HG02571 (cell line): ENCODE data around the gene ZBTB16.

Experiments used
- ATAC-seq: cut with Tn5 transposase; IDR thresholded peaks from one replicate; pipeline ENCODE4 v1.9.1; 2021; ENCODE audit warnings: mild to moderate bottlenecking, moderate library complexity; ENCODE audit not compliant: unreplicated experiment

Gene ZBTB16, protein sequence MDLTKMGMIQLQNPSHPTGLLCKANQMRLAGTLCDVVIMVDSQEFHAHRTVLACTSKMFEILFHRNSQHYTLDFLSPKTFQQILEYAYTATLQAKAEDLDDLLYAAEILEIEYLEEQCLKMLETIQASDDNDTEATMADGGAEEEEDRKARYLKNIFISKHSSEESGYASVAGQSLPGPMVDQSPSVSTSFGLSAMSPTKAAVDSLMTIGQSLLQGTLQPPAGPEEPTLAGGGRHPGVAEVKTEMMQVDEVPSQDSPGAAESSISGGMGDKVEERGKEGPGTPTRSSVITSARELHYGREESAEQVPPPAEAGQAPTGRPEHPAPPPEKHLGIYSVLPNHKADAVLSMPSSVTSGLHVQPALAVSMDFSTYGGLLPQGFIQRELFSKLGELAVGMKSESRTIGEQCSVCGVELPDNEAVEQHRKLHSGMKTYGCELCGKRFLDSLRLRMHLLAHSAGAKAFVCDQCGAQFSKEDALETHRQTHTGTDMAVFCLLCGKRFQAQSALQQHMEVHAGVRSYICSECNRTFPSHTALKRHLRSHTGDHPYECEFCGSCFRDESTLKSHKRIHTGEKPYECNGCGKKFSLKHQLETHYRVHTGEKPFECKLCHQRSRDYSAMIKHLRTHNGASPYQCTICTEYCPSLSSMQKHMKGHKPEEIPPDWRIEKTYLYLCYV

DNA sequence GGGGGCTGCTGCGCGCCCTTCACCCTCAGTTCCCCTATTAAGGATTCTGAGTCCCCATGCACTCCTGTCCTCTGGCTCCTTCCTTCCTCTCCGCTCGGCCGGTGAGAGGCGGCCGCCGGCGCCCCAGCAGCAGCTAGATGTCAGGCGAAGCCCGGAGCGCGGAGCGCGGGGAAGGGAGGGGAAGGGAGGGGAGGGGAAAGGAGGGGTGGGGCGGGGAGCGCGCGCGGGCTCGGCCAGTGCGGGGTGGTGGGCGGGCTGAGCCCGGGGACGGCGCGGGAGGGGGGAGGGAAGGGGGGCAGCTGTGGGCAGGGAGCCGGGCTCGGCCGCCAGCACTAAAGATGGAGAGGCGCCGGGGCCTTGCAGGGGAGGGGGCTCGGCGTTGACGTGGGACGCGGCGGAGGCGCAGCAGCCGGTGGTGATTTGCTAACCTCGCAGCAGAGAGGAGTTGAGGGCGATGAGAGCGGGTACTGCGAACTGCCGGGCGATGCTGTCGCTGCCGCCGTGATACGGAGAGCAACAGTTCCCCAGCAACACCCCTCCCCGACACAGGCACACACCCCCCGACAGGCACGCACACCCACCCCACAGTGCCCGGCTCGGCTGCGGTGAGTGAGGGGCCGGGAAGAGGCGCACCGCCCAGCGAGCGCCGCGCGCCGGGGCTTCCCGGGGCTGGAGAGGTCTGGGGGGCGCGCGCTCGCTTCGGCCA, at the start of gene ZBTB16:
TSS of gene ZBTB16 (plus strand) at position 434 of the 706 bp plus-strand sequence. CDS start 3,590 bp downstream, outside the sequence.
- ATAC-seq, result no peak

DNA sequence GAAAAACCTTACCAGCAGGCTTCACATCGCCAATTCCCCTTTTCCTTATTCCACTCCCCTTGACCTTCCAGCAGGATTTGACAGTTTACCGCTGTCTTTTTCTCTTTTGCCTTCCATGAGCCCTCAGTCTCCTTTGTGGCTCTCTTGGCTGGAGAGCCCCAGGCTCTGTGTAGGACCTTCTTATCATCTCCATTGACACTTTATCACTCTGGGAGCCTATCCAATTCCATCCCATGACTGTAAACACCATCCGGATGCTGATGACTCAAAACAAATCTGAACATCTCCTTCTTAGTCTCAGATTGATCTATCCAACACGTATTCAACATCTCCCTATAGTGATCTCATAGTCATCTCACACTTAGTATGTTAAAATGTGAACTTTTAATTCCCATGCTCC, 48.6 kb upstream of the ZBTB16 start:
- ATAC-seq, result no peak

DNA sequence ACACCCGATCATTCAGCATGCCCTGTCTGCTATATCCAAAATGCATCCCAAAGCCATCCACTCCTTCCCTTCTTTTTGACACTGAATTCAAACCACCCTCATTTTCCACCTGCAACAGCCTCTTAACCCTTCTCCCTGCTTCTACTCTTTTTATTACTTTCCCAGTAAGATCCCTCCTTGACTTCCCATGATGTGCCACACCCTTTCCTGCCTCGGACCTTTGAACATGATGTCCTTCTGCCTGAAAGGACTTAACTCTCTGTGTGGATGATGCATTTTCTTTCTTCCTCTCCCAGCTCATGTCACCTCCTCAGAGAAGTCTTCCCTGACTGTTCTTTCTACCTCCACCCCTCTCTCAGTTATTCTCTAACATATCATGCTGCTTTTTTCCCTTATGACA, 48.1 kb upstream of the ZBTB16 start:
- ATAC-seq, result no peak

DNA sequence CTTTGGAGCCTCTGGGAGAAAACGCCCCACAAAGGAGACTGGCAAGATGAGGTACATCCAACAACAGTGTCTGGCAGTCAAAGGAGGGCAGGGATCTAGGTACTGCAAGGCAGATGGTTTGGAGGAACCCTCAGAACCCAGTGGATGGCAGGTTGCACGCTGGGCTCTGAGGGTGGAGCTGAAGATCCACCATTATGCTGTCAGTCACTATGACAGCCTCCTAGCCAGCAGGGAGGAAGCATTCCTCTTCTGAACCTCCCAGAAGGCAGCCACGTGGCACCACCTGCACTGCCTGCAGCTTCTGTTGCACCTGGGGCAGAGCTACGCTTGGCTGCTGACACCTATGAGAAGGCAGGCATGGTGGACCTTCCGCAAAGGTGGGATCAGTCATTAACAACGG, 44.4 kb upstream of the ZBTB16 start:
- no peak for ATAC-seq

DNA sequence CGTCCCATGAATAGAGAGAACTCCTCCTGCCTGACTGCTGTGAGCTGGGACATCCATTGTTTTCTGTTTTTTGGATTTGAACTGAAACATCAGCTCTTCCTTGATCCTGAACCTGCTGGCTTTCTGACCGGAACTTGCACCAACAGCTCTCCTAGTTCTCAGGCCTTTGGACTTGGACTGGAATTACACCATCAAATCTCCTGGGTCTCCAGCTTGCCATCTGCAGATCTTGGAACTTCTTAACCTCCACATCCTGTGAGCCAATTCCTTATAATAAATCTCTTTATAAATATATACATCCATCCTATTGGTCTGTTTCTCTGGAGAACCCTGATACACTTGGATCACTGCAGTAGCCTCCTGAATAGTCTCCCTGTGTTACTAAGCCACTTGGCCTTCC, 42.5 kb upstream of the ZBTB16 start:
- ATAC-seq, result no peak

DNA sequence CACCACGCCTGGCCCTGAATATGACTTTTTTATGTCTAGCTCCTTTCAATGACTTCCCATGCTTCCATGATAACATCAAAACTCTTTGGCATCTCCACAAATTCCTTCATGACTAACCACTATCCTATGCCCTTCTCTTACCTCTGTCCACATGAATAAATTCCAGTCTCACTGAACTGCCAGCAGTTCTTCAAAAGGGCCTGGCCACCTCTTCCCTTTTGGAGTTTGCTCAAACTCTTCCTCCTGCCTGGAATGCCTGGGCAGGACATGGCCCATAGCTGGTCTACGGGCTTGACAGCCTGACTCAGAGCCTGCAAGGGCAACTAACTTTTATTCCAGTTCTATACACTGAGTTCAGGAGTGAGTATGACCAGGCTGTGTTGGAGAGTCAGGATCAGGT, 41.8 kb upstream of the ZBTB16 start:
- ATAC-seq, result no peak

DNA sequence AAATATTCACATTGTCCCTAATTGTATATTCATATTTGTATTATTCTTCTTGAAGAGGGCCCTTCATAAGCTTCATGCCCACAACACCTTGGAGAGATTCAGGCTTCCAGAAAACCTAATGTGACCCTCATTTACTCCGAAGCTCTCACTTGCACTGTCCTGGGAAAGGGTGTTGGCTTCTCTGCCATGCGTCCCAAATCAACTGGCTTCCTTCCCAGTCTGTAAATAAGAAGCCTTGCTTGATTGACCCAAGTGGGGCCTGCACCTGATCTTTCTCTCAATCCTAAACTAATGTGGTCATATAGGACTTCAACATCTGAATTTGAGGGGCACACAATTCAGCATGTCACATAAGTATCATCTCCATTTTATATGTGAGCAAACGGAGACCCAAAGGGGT, 40.5 kb upstream of the ZBTB16 start:
- ATAC-seq, result no peak

DNA sequence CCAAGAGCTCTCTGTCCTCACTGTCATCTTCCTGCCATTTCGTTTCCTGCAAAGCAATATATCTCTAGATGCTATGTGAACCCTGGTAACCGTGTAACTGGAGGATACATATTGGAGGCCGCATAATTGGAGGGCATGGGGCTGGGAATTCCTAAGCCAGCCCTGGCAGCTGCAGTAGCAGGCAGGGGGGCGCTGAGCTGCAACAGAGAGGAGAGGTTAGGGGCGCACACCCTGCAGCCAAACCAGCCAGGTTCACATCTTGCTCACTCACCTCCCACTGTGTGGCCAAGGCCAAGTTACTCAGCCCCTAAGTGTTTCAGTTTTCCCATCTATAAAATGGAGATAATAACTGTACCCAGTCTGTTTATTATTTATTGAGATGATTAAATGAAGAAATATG, 39.9 kb upstream of the ZBTB16 start:
- no peak for ATAC-seq

DNA sequence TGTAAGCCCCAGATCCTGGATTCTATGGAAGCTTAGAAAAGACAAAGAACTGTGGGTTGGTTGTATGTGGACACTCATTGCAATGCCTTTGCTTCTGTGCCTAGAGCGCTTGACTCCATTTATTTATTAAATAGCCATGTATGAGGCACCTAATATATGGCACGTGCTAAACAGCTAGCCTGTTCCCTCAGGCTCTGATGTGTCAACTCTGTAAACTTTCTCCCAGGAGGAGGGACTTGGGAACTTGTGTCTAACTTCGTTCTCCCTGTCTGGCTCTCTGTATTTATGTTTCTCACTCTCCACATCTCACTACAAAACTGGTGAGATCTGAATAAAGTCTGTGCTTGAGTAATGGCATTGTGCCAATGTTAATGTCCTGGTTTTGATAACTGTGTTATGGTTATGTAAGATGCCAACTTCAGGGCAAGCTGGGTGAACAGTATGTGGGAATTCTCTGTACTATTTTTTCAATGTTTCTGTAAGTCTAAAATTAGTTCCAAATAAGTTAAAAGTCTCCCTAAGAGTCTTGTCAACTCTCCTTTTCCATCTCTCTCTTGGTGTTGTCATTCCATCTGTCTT, 34.1 kb upstream of the ZBTB16 start:
- ATAC-seq, result no peak

DNA sequence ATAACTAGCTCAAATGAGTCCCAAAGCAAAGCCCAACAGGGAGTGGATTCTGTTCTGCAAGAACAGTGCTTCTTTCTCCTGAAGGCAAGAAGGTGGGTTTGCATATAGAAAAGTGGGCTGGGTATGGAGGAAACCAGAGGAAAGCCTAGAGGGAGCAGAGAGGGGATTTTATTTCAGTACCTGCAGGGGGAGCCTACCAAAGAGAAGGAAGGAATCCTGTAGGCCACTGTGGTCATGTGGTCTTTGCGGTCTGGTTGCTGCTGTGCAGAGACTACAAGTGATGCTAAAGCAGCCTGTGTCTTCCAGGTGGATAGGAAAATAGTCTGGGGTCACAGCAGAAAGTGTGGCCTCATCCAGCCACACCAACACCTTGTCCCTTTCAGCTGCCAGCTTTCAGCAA, 33.2 kb upstream of the ZBTB16 start:
- ATAC-seq, result no peak

DNA sequence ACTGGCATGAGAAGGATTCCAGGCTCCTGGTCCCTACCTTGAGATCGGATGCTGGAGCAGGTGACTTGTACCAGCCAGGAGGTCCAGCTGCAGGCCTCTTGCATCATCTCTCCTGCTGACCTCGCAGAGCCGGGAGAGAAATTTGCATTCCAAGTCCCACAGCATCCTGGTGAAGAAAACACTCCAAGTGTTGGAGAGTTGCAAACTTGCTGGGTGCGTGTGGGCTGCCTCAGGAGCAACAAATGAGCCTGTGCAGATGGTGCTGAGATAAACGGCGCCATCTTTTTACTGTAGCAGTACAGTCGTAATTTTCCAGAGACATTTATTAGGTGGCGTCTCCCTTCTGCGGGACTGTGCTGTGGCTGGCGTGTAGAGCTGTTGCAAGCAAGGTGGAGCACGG, 32.1 kb upstream of the ZBTB16 start:
- no peak for ATAC-seq

DNA sequence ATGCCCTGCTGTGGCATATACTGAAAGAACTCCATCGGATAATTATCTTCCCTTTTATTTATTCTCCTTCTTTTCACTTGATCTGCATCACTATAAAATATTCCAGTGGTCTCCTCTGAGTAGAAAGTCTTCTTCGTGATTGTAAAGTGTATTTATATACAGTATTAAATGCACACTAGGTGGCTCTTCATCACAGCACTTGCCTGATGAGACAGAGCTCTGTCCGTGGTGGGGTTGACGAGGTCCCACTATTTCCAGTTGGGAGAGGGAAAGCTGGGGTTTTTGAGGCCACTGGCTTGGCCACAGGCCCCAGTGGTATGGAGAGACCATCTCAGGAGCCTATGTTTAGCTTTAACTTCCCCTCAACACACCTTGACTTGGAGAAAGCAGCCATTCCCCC, 31.6 kb upstream of the ZBTB16 start:
- no peak for ATAC-seq

DNA sequence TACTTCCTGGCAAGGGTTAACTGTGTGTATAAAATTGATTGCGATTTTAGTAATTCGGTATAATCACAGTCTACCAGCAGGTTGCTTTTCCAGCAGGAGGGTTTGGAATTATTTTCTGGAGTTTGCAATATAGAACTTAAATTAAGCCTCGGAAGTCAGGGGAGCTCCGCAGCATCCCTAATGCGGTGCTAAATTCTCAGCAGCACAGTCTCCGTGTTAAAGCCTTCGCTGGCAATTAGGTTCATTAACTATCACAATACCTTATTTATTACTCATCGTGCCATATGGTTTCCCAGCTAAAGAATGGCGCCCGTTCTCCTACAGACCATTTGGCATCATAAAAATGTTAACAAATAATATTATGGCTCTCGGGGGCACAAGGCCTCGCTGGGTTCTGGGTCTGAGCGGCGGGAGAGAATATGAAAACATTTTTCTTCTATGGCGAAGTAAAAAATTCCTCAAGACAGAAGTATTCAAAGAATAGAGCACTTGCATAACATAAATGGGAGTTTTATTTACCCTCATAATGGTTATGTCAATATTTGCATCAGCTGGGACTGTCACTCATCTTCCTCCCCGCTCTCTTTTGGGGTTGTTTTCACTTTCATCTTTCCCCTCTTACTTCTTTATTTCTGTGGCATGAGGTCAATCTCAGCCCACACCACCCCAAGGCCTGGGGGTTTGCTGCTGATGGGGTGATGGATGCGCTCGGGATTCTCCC, 28.1 kb upstream of the ZBTB16 start:
- ATAC-seq, result no peak

DNA sequence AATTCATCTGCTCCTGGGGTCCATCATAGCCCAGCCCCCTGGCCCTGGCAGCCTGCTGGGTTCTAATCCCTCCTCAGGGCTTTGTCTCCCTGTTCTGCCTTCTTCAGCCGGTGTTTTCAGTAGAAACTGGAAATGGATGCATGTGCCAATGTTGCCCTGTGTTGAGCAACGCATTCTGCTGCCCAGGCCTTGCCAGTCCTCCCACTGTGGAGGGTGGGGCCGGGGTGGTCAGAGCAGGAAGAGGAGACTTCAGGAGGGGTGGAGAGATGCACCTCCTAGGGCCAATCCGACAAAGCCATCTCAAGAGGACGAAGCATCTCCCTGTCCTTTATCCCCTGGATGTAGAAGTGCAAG, 27.6 kb upstream of the ZBTB16 start:
- ATAC-seq, result no peak

DNA sequence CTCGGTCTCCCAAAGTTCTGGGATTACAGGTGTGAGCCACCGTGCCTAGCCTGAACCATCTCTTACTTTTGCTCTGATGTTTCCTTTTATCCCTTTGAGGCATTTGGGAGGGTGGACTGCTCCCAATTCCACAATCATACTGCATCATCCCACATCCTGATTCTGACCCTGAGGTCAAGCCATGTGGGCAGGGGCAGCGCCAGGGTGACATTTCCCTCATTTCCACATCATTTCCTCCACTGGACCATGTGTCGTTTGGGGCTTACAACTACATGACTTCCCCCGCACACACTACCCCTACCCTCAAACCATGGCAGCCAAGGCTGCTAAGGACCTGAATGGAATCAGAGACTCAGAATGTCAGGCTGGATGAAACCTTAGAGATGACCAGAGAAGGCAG, 26.4 kb upstream of the ZBTB16 start:
- no peak for ATAC-seq

DNA sequence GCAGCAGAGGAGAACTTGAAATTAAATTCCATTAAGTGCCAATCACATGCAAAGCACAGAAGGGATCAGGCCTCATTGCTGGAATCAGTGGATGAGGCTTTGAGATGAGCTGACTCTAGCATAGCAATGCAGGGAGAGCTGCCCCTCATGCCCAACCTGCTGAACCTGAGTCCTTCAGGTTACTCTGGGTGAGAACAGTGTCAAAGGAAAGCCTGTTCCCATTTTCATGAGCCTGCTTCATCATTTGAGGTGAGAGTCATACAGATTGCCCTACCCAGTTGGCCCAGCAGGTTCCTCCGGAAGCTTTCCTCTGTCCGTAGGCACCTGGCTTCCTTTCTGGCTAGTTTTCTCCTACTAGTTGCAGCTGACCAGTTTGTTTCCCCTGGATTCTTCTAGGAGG, 25.9 kb upstream of the ZBTB16 start:
- no peak for ATAC-seq

DNA sequence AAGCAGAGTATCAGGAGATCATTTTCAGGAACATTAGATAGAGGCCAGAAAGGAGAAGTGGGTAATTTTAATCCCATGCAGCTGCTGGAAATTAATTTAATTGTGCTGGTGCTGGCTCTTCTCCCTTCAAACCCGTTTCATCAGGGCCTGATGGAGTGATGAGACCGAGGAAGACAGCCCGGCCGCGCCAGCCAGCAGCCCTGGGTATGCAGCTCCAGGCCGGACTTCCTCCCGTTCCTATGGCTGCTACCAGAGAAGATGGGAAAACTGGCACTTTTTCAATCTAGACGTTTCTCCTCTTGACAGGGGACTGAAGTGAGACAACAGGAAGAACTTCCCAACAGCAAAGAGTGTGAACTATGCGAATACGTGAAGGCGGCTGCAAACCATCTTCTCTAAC, 24.6 kb upstream of the ZBTB16 start:
- ATAC-seq, result no peak

DNA sequence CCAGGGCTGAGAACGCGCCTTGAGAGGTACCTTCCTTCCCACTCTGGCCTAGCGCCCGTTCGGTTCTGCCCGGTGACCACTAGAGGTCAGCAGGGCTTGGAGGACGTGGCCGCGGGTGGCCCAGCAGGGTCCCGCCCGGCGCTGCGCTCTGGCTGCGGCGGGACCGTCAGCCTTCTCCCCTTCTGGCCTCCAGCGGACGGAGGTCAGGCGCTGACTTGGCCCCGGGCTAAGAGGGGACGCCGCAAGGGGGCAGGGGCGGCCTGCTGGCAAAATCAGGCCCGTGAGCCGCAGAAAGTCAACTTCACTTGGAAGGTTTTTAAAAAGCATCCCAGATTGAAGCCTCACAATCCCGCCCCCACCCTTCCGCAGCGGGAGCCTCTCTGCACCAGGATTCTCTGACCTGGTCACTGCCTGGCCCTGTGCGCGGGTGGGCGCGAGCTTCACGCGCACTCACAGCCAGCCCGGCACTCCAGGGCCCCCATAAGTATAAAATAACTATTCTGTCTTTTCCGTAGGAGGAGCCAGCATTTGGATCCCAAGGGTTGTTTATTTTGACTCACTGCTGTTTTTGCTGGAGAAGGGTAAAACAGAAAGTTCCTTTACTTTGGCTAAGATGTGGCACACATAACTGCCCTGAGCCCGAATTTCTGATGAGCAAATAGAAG, 23.2 kb upstream of the ZBTB16 start:
- ATAC-seq, result no peak

DNA sequence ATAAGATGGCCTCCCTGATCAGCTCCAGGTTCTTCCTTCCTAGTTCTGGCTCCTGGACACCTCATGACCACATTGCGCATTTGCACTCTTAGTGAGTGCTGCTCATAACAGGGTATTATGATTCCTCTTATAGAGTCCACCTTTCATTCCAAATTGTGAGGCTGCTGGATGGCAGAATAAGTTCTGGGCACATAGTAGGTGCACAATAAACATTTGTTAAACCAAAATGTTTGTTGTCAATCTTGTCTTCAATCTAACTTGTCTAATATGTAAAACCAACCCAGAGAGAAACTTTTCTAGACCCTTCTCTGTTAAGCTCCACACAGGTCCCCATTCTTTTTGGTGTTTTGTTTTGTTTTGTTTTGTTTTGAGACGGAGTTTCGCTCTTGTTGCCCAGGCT, 22.6 kb upstream of the ZBTB16 start:
- no peak for ATAC-seq

DNA sequence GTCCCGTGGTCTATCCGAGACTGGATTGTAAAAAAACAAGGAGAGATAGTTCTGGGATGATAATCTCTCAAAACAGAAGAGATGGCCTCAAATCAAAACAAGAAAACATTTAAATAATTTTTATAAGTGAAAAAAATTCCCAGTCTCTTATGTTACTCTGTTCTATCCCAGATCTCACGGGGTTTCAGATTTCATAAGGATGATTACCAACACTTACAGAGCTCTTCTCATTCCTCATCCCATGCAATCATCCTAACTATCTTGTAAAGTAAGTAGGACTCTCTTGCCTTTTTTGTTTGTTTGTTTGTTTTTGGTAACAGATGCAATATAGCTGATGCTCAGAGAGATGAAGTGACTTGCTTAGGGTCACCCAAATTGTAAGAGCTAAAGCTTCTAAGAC, 20.0 kb upstream of the ZBTB16 start:
- ATAC-seq, result no peak
